B cell (primary cell): Measurements from ENCODE around the gene RGL1.
"Not testable (repeated sequence)": the region's sequence is repeated elsewhere in the genome, so short reads cannot be mapped to it uniquely, and the experiment has no call there.

Source experiments
- CTCF ChIP-seq: fragments of 200-600 bp; IDR thresholded peaks from one replicate; pipeline ENCODE4 v1.8.0; 2022; ENCODE audit warnings: antibody characterized with exemption, mild to moderate bottlenecking
- EZH2 ChIP-seq: IDR thresholded peaks from 2 replicates; pipeline ENCODE4 v1.6.1; 2012; ENCODE audit warnings: borderline replicate concordance, low read depth, mild to moderate bottlenecking, moderate library complexity, low read length; ENCODE audit not compliant: insufficient read depth, poor library complexity, severe bottlenecking

- TF ChIP-seq CTCF, EZH2: not testable (repeated sequence)
Measured at GRCh38 chr1:183762856-183763255, 42.1 kb upstream of the RGL1 start.
